ENCODE results near the gene AKAP5. TPM values are rescaled to one million over a fixed set of nuclear protein-coding genes. Genes with fewer than 3 reads are reported as not detected.

The AKAP5 gene
- total RNA-seq, 1 donor from 2014 or later: 4.3 TPM

- Mint-ChIP-seq H3K27me3 (ENCODE audit: low read depth) (no peaks in the 10 kb centered on the region), H3K9me3 (ENCODE audit: low read depth) (no peaks in the 10 kb centered on the region), H3K4me1 (ENCODE audit: low read depth) (peaks cover 69% of the 10 kb centered on the region), H3K4me3 (ENCODE audit: unreplicated experiment) (peak overlapping the region; percentile 84), H3K27ac (ENCODE audit: unreplicated experiment) (peak overlapping the region; percentile 100), H3K36me3 (ENCODE audit: low read depth) (peaks cover 2% of the 10 kb centered on the region)
- TF ChIP-seq CTCF (IDR thresholded peaks at IDR 0.05): no peak
- DNase-seq (ENCODE audit: low spot score): no peak
Measured at GRCh38 chr14:64504897-64505794, 39.8 kb downstream of the AKAP5 start.

- Mint-ChIP-seq H3K9me3 (ENCODE audit: low read depth) (no peaks in the 10 kb centered on the region), H3K36me3 (ENCODE audit: low read depth) (peaks cover 2% of the 10 kb centered on the region), H3K27ac (ENCODE audit: unreplicated experiment) (peak overlapping the region; percentile 100), H3K27me3 (ENCODE audit: low read depth) (no peaks in the 10 kb centered on the region), H3K4me1 (ENCODE audit: low read depth) (peaks cover 77% of the 10 kb centered on the region), H3K4me3 (ENCODE audit: unreplicated experiment) (peak overlapping the region; percentile 84)
- TF ChIP-seq CTCF (IDR thresholded peaks at IDR 0.05): no peak
- DNase-seq (ENCODE audit: low spot score): no peak
Measured at GRCh38 chr14:64506721-64507120, 41.4 kb downstream of the AKAP5 start.

GRCh38 chr14:64507376-64508156 lies 42.3 kb downstream of the AKAP5 start:
- Mint-ChIP-seq H3K9me3 (ENCODE audit: low read depth) (no peaks in the 10 kb centered on the region), H3K4me1 (ENCODE audit: low read depth) (peaks cover 74% of the 10 kb centered on the region), H3K36me3 (ENCODE audit: low read depth) (peaks cover 2% of the 10 kb centered on the region), H3K4me3 (ENCODE audit: unreplicated experiment) (peak overlapping the region; percentile 84), H3K27ac (ENCODE audit: unreplicated experiment) (peak overlapping the region; percentile 100), H3K27me3 (ENCODE audit: low read depth) (no peaks in the 10 kb centered on the region)
- TF ChIP-seq CTCF (IDR thresholded peaks at IDR 0.05): no peak
- DNase-seq (ENCODE audit: low spot score): no peak

- no peaks in the 10 kb centered on the region for H3K27me3 Mint-ChIP-seq (ENCODE audit: low read depth)
- no peak overlapping the region for H3K4me3 Mint-ChIP-seq (ENCODE audit: unreplicated experiment)
- H3K4me1 Mint-ChIP-seq (ENCODE audit: low read depth): peaks cover 73% of the 10 kb centered on the region
- H3K9me3 Mint-ChIP-seq (ENCODE audit: low read depth): no peaks in the 10 kb centered on the region
- no peak for TF ChIP-seq CTCF (IDR thresholded peaks at IDR 0.05)
- DNase-seq (ENCODE audit: low spot score): no peak
- H3K36me3 Mint-ChIP-seq (ENCODE audit: low read depth): peaks cover 2% of the 10 kb centered on the region
- peak overlapping the region; percentile 62 for H3K27ac Mint-ChIP-seq (ENCODE audit: unreplicated experiment)
Measured at GRCh38 chr14:64508215-64508776, 43.0 kb downstream of the AKAP5 start.

- no peak for TF ChIP-seq CTCF (IDR thresholded peaks at IDR 0.05)
- Mint-ChIP-seq H3K9me3 (ENCODE audit: low read depth) (no peaks in the 10 kb centered on the region), H3K4me3 (ENCODE audit: unreplicated experiment) (no peak overlapping the region), H3K4me1 (ENCODE audit: low read depth) (peaks cover 75% of the 10 kb centered on the region), H3K27ac (ENCODE audit: unreplicated experiment) (peak overlapping the region; percentile 67), H3K27me3 (ENCODE audit: low read depth) (no peaks in the 10 kb centered on the region), H3K36me3 (ENCODE audit: low read depth) (peaks cover 2% of the 10 kb centered on the region)
- DNase-seq (ENCODE audit: low spot score): no peak
Measured at GRCh38 chr14:64509036-64509435, 43.7 kb downstream of the AKAP5 start.

Data from chondrocyte (in vitro differentiated cells).